SH-SY5Y (cell line): ENCODE data around the gene ACTBL2.

ENCODE experiments used
- GATA2 ChIP-seq: IDR thresholded peaks from 2 replicates; pipeline ENCODE4 v1.6.1; 2011; ENCODE audit warnings: mild to moderate bottlenecking, low read depth, low read length
- GATA3 ChIP-seq: IDR thresholded peaks from 2 replicates; pipeline ENCODE4 v1.6.1; 2011; ENCODE audit warnings: low read depth, mild to moderate bottlenecking, low read length, moderate library complexity

GRCh38 chr5:57524348-57525060, 41.9 kb upstream of the ACTBL2 start:
- TF ChIP-seq GATA3: no peak
- TF ChIP-seq GATA2: no peak
